ENCODE results near the gene SCYL2.

Gene SCYL2

GRCh38 chr12:100381379-100381778 is 114.4 kb downstream of the SCYL2 start:
- DNase-seq (ENCODE audit: low spot score): no peak

GRCh38 chr12:100382338-100382737 is 115.4 kb downstream of the SCYL2 start:
- DNase-seq (ENCODE audit: low spot score): no peak

GRCh38 chr12:100383586-100384558 is 116.9 kb downstream of the SCYL2 start:
- DNase-seq (ENCODE audit: low spot score): no peak

GRCh38 chr12:100384559-100384935 is 117.6 kb downstream of the SCYL2 start:
- no peak for DNase-seq (ENCODE audit: low spot score)

- no peak for DNase-seq (ENCODE audit: low spot score)
Measured at GRCh38 chr12:100388382-100388781, 121.4 kb downstream of the SCYL2 start.
